ENCODE results near the gene JARID2.

DNA sequence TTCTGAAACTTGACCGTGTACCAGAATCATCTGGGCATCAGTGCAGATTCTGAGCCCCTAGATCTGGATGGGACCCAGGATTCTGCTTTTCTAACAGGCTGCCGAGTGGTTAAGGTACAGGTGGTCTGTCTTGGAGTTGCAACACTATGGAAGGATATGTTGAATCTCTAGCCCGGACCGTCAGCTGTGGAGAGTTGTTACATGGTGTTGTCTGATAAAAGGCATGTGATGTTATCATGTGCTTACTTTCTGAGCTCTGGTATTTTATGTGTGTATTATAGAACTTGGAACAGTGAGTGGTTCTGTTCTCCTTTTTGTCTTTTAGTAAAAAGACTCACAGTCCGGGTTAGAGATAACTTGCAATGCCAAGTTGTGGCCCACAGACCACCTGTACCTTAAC is 123.0 kb downstream of the JARID2 start:
- TF ChIP-seq, protein P1, sequence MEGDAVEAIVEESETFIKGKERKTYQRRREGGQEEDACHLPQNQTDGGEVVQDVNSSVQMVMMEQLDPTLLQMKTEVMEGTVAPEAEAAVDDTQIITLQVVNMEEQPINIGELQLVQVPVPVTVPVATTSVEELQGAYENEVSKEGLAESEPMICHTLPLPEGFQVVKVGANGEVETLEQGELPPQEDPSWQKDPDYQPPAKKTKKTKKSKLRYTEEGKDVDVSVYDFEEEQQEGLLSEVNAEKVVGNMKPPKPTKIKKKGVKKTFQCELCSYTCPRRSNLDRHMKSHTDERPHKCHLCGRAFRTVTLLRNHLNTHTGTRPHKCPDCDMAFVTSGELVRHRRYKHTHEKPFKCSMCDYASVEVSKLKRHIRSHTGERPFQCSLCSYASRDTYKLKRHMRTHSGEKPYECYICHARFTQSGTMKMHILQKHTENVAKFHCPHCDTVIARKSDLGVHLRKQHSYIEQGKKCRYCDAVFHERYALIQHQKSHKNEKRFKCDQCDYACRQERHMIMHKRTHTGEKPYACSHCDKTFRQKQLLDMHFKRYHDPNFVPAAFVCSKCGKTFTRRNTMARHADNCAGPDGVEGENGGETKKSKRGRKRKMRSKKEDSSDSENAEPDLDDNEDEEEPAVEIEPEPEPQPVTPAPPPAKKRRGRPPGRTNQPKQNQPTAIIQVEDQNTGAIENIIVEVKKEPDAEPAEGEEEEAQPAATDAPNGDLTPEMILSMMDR (IDR thresholded peaks at IDR 0.05): no peak
- no peak for TF ChIP-seq POLR2A (IDR thresholded peaks at IDR 0.05)

Data from Peyer's patch (tissue), 4 donors.